ENCODE data around the gene RABGAP1L.

DNA sequence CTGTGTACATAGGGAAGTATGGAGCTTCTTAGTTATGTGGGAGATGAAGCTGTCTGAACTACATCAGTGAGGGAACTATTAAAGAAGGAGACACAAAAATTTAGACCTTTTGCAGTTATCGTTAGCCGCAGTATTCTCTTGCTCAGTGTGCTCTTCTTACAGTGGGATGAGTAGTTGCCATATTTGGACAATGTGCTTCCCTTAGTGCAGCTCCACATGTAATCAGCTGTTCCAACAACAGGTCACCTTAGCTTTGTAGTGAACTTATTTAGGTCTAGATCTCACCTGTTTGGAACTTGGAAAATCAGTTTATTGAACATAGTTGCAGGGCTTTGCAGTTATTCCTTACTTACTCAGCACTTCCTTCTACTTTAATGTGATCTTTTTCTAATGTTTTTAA, 306.5 kb downstream of the RABGAP1L start:
- no peak for TF ChIP-seq POLR2A (IDR thresholded peaks at IDR 0.05; ENCODE audit: low read depth, low read length)
- no peak for TF ChIP-seq POLR2AphosphoS5 (IDR thresholded peaks at IDR 0.05; ENCODE audit: low read depth, low read length)
- no peak for TF ChIP-seq POU2F2 (IDR thresholded peaks at IDR 0.05; ENCODE audit: low read depth, low read length)
- TF ChIP-seq SPI1 (IDR thresholded peaks at IDR 0.05; ENCODE audit: low read depth, low read length): no peak
- TF ChIP-seq TAF1 (IDR thresholded peaks at IDR 0.05; ENCODE audit: low read depth, low read length): no peak
- TF ChIP-seq PAX5 (IDR thresholded peaks at IDR 0.05; ENCODE audit: insufficient read depth, low read length, severe bottlenecking): no peak
